ENCODE measurements around the gene ACVR1.

The ACVR1 gene

GRCh38 chr2:157822993-157823392 lies 53.1 kb downstream of the ACVR1 start:
- DNase-seq, result no peak

- DNase-seq, result no peak
These were observed 53.6 kb downstream of the ACVR1 start for GRCh38 chr2:157822533-157822932.

GRCh38 chr2:157821519-157822131 lies 54.5 kb downstream of the ACVR1 start:
- DNase-seq, result no peak

GRCh38 chr2:157820193-157820592 lies 55.9 kb downstream of the ACVR1 start:
- DNase-seq, result no peak

- DNase-seq, result no peak
These were observed 56.4 kb downstream of the ACVR1 start for GRCh38 chr2:157819761-157820160.

- no peak for DNase-seq
These were observed 57.9 kb downstream of the ACVR1 start for GRCh38 chr2:157818227-157818626.

GRCh38 chr2:157815421-157815820 lies 60.7 kb downstream of the ACVR1 start:
- no peak for DNase-seq

- DNase-seq, result no peak
These were observed 62.7 kb downstream of the ACVR1 start for GRCh38 chr2:157813467-157813866.

- DNase-seq, result no peak
These were observed 66.1 kb downstream of the ACVR1 start for GRCh38 chr2:157810037-157810436.

GRCh38 chr2:157809212-157809611 lies 66.9 kb downstream of the ACVR1 start:
- DNase-seq, result no peak

GRCh38 chr2:157808421-157808820 lies 67.7 kb downstream of the ACVR1 start:
- DNase-seq, result no peak

GRCh38 chr2:157806426-157807077 lies 69.6 kb downstream of the ACVR1 start:
- no peak for DNase-seq

GRCh38 chr2:157805519-157805918 lies 70.6 kb downstream of the ACVR1 start:
- no peak for DNase-seq

- no peak for DNase-seq
These were observed 71.8 kb downstream of the ACVR1 start for GRCh38 chr2:157804355-157804754.

GRCh38 chr2:157803952-157804351 lies 72.2 kb downstream of the ACVR1 start:
- no peak for DNase-seq

- no peak for DNase-seq
These were observed 72.7 kb downstream of the ACVR1 start for GRCh38 chr2:157803476-157803875.

- DNase-seq, result no peak
These were observed 75.2 kb downstream of the ACVR1 start for GRCh38 chr2:157800838-157801495.

- no peak for DNase-seq
These were observed 83.0 kb downstream of the ACVR1 start for GRCh38 chr2:157793053-157793612.

- DNase-seq, result no peak
These were observed 83.6 kb downstream of the ACVR1 start for GRCh38 chr2:157792335-157793052.

- DNase-seq, result no peak
These were observed 85.3 kb downstream of the ACVR1 start for GRCh38 chr2:157790780-157791179.

- no peak for DNase-seq
These were observed 86.1 kb downstream of the ACVR1 start for GRCh38 chr2:157789933-157790511.

GRCh38 chr2:157789256-157789655 lies 86.9 kb downstream of the ACVR1 start:
- no peak for DNase-seq

- no peak for DNase-seq
These were observed 87.9 kb downstream of the ACVR1 start for GRCh38 chr2:157788201-157788600.

Measured in activated T-cell treated with anti-CD3 and anti-CD28 coated beads, Interleukin-2, amount 50 U/mL, for 1 hour (primary cell).